ENCODE measurements around the gene LARP7.
A peak's percentile ranks its signal among the peaks of the same experiment; 100 is the strongest.

LARP7 gene

DNA sequence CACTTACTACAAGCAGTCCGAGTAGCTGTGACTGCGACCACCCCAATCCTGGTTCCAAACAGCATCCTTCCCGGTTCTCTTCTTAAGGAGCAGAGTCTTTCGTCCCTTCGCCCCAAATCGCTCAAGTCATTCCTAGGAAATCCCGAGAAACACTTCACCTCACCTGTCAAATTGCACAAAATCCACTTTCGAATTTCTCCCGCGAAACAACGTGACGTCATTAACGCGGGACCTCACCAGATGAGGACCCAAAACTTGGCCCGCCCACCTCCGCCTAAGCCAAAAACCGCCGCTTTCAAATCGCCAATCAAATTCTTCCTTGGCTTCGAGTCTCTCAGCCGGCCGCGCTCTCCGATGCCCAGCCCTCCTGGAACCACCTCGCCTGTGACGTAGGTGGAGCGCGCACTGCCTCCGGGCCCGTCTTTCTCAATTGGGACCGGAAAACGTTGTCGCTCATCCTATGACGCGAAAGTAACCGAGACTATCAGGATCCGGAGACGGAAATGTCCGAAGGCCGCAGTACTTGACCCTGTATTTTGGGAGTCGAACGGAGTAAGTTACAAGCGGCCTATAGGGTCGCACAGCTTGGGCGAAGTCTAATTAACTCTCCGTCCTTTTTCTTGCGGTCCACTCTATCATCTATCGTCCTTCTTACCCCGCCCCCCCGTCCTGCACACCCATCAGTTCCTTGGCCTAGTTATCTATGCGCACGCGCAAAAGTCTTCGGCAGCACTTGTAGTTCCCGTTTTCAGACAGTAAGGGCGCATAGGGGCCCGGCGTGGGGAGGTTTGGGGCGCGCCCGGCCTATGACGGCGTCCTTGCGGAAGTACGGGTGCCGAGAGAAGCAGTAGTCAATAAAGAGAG is at the start of gene LARP7, which contains the start of gene ZGRF1:
Gene LARP7, plus strand, starts transcription at position 456 of the 864 bp plus-strand sequence. CDS start 7,527 bp downstream, outside the sequence.
Gene ZGRF1, minus strand, starts transcription at position 222 of the 864 bp plus-strand sequence. CDS start 3,733 bp downstream, outside the sequence.
- DNase-seq (ENCODE audit: extremely low read depth, insufficient read length): peak; percentile 96
- Histone ChIP-seq H3K27me3 (replicated peaks; ENCODE audit: control insufficient read depth, insufficient read depth, low read length) (no peaks in the 10 kb centered on the region), H3K36me3 (ENCODE audit: control insufficient read depth, insufficient read depth, low read length) (no peaks in the 10 kb centered on the region; the same call in none of the 2 replicates), H3K4me3 (replicated peaks; ENCODE audit: low read depth, low read length) (peak within 1 kb of the TSS; percentile 75)
- TF ChIP-seq, protein P1, sequence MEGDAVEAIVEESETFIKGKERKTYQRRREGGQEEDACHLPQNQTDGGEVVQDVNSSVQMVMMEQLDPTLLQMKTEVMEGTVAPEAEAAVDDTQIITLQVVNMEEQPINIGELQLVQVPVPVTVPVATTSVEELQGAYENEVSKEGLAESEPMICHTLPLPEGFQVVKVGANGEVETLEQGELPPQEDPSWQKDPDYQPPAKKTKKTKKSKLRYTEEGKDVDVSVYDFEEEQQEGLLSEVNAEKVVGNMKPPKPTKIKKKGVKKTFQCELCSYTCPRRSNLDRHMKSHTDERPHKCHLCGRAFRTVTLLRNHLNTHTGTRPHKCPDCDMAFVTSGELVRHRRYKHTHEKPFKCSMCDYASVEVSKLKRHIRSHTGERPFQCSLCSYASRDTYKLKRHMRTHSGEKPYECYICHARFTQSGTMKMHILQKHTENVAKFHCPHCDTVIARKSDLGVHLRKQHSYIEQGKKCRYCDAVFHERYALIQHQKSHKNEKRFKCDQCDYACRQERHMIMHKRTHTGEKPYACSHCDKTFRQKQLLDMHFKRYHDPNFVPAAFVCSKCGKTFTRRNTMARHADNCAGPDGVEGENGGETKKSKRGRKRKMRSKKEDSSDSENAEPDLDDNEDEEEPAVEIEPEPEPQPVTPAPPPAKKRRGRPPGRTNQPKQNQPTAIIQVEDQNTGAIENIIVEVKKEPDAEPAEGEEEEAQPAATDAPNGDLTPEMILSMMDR (IDR thresholded peaks at IDR 0.05; ENCODE audit: insufficient read depth, low read length, poor library complexity, severe bottlenecking): peak; percentile 89

DNA sequence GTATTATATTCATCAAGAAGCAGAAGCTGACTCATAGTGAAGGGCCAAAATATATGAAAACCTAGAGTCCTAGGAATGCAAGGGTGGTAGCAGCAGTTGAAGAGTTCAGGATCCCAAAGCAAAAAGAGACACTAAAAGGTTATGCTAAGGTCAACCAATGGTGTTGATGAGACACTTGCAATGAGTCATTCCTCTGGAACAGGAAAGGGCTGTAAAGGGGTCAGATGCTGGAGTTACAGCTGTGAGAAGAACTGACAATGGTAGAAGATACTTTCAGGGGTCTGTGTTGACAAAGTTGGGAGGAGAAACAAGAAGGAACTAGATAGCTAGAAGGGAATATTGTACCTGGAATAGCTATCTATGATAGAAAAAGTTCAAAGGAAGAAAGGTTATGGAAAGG is 47.7 kb upstream of the LARP7 start:
- Histone ChIP-seq H3K27me3 (replicated peaks; ENCODE audit: control insufficient read depth, insufficient read depth, low read length) (no peaks in the 10 kb centered on the region), H3K4me3 (replicated peaks; ENCODE audit: low read depth, low read length) (no peak overlapping the region), H3K36me3 (ENCODE audit: control insufficient read depth, insufficient read depth, low read length) (no peaks in the 10 kb centered on the region)
- DNase-seq (ENCODE audit: extremely low read depth, insufficient read length): no peak
- TF ChIP-seq, protein P1 (IDR thresholded peaks at IDR 0.05; ENCODE audit: insufficient read depth, low read length, poor library complexity, severe bottlenecking): no peak

DNA sequence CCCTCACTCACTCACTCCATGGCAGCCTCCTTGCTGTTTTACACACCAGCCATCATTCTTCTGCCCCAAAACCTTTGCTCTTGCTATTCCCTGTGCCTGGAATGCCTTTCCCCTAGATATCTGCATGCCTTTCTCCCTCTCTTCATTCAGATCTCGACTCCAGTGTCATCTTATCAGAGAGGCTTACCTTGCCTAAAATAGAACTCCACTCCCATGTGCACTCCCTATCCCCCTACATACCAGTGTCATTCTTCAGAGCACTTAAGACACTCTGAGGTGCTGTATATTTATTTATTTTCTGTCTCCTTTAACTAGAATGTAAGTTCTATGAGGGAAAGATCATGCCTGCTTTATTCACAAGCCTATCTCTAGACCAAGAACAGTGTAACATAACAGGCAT is 45.4 kb upstream of the LARP7 start:
- Histone ChIP-seq H3K36me3 (ENCODE audit: control insufficient read depth, insufficient read depth, low read length) (no peaks in the 10 kb centered on the region), H3K27me3 (replicated peaks; ENCODE audit: control insufficient read depth, insufficient read depth, low read length) (no peaks in the 10 kb centered on the region), H3K4me3 (replicated peaks; ENCODE audit: low read depth, low read length) (no peak overlapping the region)
- DNase-seq (ENCODE audit: extremely low read depth, insufficient read length): no peak
- TF ChIP-seq, protein P1 (IDR thresholded peaks at IDR 0.05; ENCODE audit: insufficient read depth, low read length, poor library complexity, severe bottlenecking): no peak

DNA sequence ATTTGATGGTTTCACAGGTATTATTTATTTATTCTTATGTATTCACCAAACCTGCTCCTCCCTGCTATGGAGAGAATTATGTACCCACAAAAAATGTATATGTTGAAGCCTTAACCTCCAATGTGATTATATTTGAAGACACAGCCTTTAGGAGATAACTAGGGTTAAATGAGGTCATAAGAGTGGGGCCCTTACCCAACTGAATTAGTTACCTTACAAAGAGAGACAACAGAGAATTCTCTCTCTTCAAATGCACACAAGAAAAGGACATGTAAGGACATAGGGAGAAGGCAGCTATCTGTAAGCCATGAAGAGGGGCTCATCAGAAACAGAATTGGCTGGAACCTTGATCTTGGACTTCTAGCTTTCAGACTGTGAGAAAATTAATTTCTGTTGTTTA is 44.2 kb upstream of the LARP7 start:
- TF ChIP-seq, protein P1 (IDR thresholded peaks at IDR 0.05; ENCODE audit: insufficient read depth, low read length, poor library complexity, severe bottlenecking): no peak
- no peak for DNase-seq (ENCODE audit: extremely low read depth, insufficient read length)
- H3K36me3 ChIP-seq (ENCODE audit: control insufficient read depth, insufficient read depth, low read length): no peaks in the 10 kb centered on the region
- no peak overlapping the region for H3K4me3 ChIP-seq (replicated peaks; ENCODE audit: low read depth, low read length)
- H3K27me3 ChIP-seq (replicated peaks; ENCODE audit: control insufficient read depth, insufficient read depth, low read length): no peaks in the 10 kb centered on the region

DNA sequence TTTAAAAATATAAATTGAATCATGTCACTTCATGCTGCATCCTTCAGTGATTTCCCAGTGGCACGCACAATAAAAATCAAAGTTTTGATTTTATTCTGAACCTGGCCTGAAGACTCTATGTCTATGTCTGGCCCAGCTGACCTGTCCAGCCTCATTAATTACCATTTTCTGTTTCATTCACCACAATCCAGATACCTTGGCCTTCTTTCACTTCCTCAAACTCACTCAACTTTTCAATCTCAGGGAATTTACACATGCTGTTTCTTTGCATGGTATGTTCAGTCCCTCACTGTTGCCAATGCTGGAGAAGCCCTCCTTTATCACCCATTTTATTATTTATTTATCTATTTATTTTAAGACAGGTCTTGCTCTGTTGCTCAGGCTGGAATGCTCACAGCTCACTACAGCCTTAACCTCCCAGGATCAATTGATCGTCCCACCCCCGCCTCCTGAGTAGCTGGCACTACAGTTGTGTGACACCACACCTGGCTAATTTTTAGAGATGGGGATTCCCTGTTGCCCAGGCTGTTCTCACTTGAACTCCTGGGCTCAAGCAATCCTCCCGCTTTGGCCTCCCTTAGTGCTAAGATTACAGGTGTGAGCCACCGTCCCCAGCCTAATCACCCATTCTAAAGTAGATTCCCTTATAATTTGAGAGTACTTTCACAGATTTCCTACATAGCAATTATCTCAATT is 43.4 kb upstream of the LARP7 start:
- Histone ChIP-seq H3K36me3 (ENCODE audit: control insufficient read depth, insufficient read depth, low read length) (no peaks in the 10 kb centered on the region), H3K4me3 (replicated peaks; ENCODE audit: low read depth, low read length) (no peak overlapping the region), H3K27me3 (replicated peaks; ENCODE audit: control insufficient read depth, insufficient read depth, low read length) (no peaks in the 10 kb centered on the region)
- peak; percentile 25 for DNase-seq (ENCODE audit: extremely low read depth, insufficient read length)
- TF ChIP-seq, protein P1 (IDR thresholded peaks at IDR 0.05; ENCODE audit: insufficient read depth, low read length, poor library complexity, severe bottlenecking): no peak

All from GM06990 (cell line).